CD8-positive, alpha-beta memory T cell (primary cell): ENCODE measurements around the gene NFATC2. TPM values are rescaled to one million over a fixed set of nuclear protein-coding genes. Genes with fewer than 3 reads are reported as not detected.

ENCODE experiments used
- CTCF ChIA-PET: fragments of 350-600 bp; sonication (Branson Sonifier 250); formaldehyde crosslinking; loops from one replicate; lab custom pipeline; 2021; ENCODE audit warnings: antibody characterized with exemption; lab: Charles Lee
- POLR2A ChIA-PET: fragments of 350-600 bp; sonication (Branson Sonifier 250); formaldehyde crosslinking; loops from one replicate; lab custom pipeline; 2021; ENCODE audit warnings: antibody characterized with exemption; lab: Charles Lee
- DNase-seq, 5 donors: peaks; one replicate each; pipeline versions ENCODE4 v3.0.0 to v3.0.0-alpha.2; 2020 to 2022; ENCODE audit warnings: mixed read lengths in 1 of 5
- H3K27ac ChIP-seq: one replicate; pipeline ENCODE4 v1.7.0; 2013; ENCODE audit warnings: low read depth, mild to moderate bottlenecking, low read length, moderate library complexity
- H3K27me3 ChIP-seq: 2 replicates; pipeline ENCODE4 v1.7.0; 2013; ENCODE audit warnings: low read length, mild to moderate bottlenecking; ENCODE audit not compliant: insufficient read depth, poor library complexity, severe bottlenecking
- H3K36me3 ChIP-seq: 2 replicates; pipeline ENCODE4 v1.7.0; 2013; ENCODE audit warnings: mild to moderate bottlenecking, low read length, moderate library complexity; ENCODE audit not compliant: insufficient read depth
- H3K4me1 ChIP-seq: 2 replicates; pipeline ENCODE4 v1.7.0; 2013; ENCODE audit warnings: mild to moderate bottlenecking, low read length, moderate library complexity; ENCODE audit not compliant: insufficient read depth
- H3K4me3 ChIP-seq: 2 replicates; pipeline ENCODE4 v1.7.0; 2013; ENCODE audit warnings: mild to moderate bottlenecking, low read length
- H3K9me3 ChIP-seq: 2 replicates; pipeline ENCODE4 v1.7.0; 2013; ENCODE audit warnings: mild to moderate bottlenecking, low read length
- H3K27ac Mint-ChIP-seq, 8 donors: one replicate each; pipeline ENCODE4 v1.8.0; 2020 to 2021; ENCODE audit warnings: mixed read lengths in 8 of 8, mild to moderate bottlenecking in 6 of 8, inconsistent platforms in 3 of 8, moderate library complexity in 3 of 8
- H3K27me3 Mint-ChIP-seq, 2 donors: one replicate each; pipeline ENCODE4 v1.8.0; 2020 to 2021; ENCODE audit warnings: mixed read lengths in 2 of 2, mild to moderate bottlenecking in 1 of 2, moderate library complexity in 1 of 2
- H3K36me3 Mint-ChIP-seq, 3 donors: one replicate each; pipeline ENCODE4 v1.8.0; 2020 to 2021; ENCODE audit warnings: mixed read lengths in 3 of 3, inconsistent platforms in 1 of 3, mild to moderate bottlenecking in 1 of 3
- H3K4me1 Mint-ChIP-seq, 3 donors: one replicate each; pipeline ENCODE4 v1.8.0; 2020 to 2021; ENCODE audit warnings: mixed read lengths in 3 of 3, inconsistent platforms in 1 of 3, mild to moderate bottlenecking in 1 of 3
- H3K4me3 Mint-ChIP-seq, 7 donors: one replicate each; pipeline ENCODE4 v1.8.0; 2020 to 2021; ENCODE audit warnings: mixed read lengths in 7 of 7, mild to moderate bottlenecking in 6 of 7, moderate library complexity in 4 of 7, inconsistent platforms in 2 of 7
- H3K9me3 Mint-ChIP-seq, 5 donors: one replicate each; pipeline ENCODE4 v1.8.0; 2020 to 2022; ENCODE audit warnings: mixed read lengths in 5 of 5, mild to moderate bottlenecking in 3 of 5, moderate library complexity in 2 of 5, inconsistent platforms in 1 of 5
- polyA plus RNA-seq: library from polyadenylated mRNA; unstranded; fragments of 300-500 nt; fragmentation: Illumina TruSeq; gene quantifications from one replicate; pipeline ENCODE4 v1.2.3, GENCODE V29; 2021
- total RNA-seq, 2 experiments: library from RNA; stranded (reverse); gene quantifications; one replicate each; pipeline ENCODE4 v1.2.3, GENCODE V29; 2021

Gene NFATC2
- total and polyA plus RNA-seq, 3 experiments from 2014 or later = 52.1 to 64.4 (median 63.0) TPM

- no peaks in the 10 kb centered on the region for H3K27me3 ChIP-seq
- Mint-ChIP-seq H3K9me3 (no peaks in the 10 kb centered on the region), H3K36me3 (peaks cover 10 to 91% (median 46%) of the 10 kb centered on the region in 3 donors), H3K27me3 (no peaks in the 10 kb centered on the region), H3K27ac (peak overlapping the region in 7 of 8 donors; percentile 39 to 81 (median 64)), H3K4me3 (peak overlapping the region in 2 of 7 donors; percentile 15 to 48), H3K4me1 (peaks cover 62 to 84% (median 81%) of the 10 kb centered on the region in 3 donors)
- CTCF ChIA-PET = interaction anchor here (1.0 kb wide), 2 partner anchors 28 to 46 kb away, joined by 5 read pairs; no protein-coding TSS in a partner anchor
- no peak for DNase-seq
- H3K36me3 ChIP-seq = peaks cover 45% of the 10 kb centered on the region
- H3K9me3 ChIP-seq = no peaks in the 10 kb centered on the region
- POLR2A ChIA-PET = interaction anchor here (1.2 kb wide), 1 partner anchor 31 kb away, joined by 3 read pairs; no protein-coding TSS in a partner anchor
- H3K27ac ChIP-seq = no peak overlapping the region
- no peak overlapping the region for H3K4me3 ChIP-seq
- H3K4me1 ChIP-seq = peaks cover 21% of the 10 kb centered on the region
Measured at GRCh38 chr20:51432251-51432784, 110.2 kb downstream of the NFATC2 start.

GRCh38 chr20:51431321-51431720 is 111.2 kb downstream of the NFATC2 start:
- DNase-seq = no peak
- Histone ChIP-seq H3K9me3 (no peaks in the 10 kb centered on the region), H3K4me1 (peaks cover 31% of the 10 kb centered on the region), H3K27ac (no peak overlapping the region), H3K27me3 (no peaks in the 10 kb centered on the region), H3K4me3 (no peak overlapping the region), H3K36me3 (peaks cover 45% of the 10 kb centered on the region)
- H3K27me3 Mint-ChIP-seq = no peaks in the 10 kb centered on the region
- H3K36me3 Mint-ChIP-seq = peaks cover 10 to 91% (median 52%) of the 10 kb centered on the region in 3 donors
- peaks cover 67 to 86% (median 83%) of the 10 kb centered on the region in 3 donors for H3K4me1 Mint-ChIP-seq
- H3K27ac Mint-ChIP-seq = peak overlapping the region; percentile 22 to 92 (median 82)
- POLR2A ChIA-PET = interaction anchor here (1.2 kb wide), 1 partner anchor 30 kb away, joined by 3 read pairs; no protein-coding TSS in a partner anchor
- H3K4me3 Mint-ChIP-seq = peak overlapping the region; percentile 5 to 76 (median 48)
- CTCF ChIA-PET = interaction anchor here (1.0 kb wide), 2 partner anchors 27 to 45 kb away, joined by 5 read pairs; no protein-coding TSS in a partner anchor
- no peaks in the 10 kb centered on the region for H3K9me3 Mint-ChIP-seq

DNA sequence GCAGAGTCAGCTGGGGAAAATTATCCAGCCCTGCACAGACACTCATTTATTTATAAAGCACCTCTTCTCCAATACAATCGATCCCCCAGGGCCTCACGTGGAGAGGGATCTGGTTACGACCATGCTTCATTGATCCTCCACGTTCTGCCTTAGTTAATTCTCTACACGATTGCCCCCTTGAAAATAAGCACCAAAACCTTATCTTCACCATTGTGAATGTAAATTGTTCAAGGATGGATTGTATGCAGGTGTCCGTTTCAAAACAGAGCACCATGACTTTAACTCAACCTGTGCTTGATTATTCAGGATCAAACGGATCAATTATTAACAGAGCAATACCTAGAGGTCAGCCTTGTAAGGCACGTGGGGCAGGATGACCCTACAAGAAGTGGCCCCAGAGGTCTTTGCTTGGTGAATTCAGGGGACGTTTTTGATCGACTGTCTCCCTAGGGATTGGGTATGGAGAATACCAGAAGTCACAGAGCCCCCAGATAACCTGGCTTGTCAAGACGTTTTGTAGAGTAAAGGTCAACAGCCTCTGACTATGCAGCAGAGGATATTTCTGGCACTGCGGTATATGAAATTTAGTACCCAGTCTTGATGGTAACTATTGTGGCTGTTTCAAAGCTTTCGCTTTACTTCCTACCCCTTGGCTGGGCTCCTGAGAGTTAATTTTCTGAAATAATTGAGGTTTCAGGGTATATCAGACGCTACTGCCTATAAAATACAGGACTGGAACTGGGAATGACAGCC is 112.1 kb downstream of the NFATC2 start:
- Histone ChIP-seq H3K9me3 (no peaks in the 10 kb centered on the region), H3K27me3 (no peaks in the 10 kb centered on the region), H3K36me3 (peaks cover 43% of the 10 kb centered on the region), H3K4me1 (peaks cover 40% of the 10 kb centered on the region), H3K4me3 (no peak overlapping the region), H3K27ac (no peak overlapping the region)
- ChIA-PET POLR2A (interaction anchor here (1.0 kb wide), 1 partner anchor 25 kb away, joined by 3 read pairs; no protein-coding TSS in a partner anchor), CTCF (no interaction called here)
- Mint-ChIP-seq H3K27me3 (no peaks in the 10 kb centered on the region), H3K4me1 (peaks cover 75 to 90% (median 90%) of the 10 kb centered on the region in 3 donors), H3K9me3 (no peaks in the 10 kb centered on the region), H3K4me3 (peak overlapping the region in 2 of 7 donors; percentile 3 to 8), H3K36me3 (peaks cover 10 to 90% (median 49%) of the 10 kb centered on the region in 3 donors), H3K27ac (peak overlapping the region in 5 of 8 donors; percentile 23 to 81 (median 58))
- DNase-seq = no peak

DNA sequence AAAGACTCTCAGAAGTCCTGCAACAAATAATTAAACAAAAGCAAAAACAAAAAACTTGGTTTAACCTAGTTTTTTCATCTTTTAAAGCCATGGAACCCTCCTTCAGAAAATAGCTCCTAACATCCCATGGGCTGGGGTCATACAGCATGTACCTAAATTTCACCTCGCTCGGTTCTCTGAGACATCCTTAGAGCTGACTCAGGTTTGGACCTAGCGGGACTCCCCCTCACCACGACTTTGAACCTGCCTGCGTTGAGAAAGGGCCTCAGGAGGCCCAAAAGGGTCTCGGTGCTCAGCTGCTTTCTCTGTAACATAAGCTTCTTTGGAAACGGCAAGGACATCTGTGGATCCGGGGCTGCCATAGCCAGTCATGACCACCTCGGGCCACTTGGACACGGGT is 112.8 kb downstream of the NFATC2 start:
- no peaks in the 10 kb centered on the region for H3K27me3 Mint-ChIP-seq
- DNase-seq = no peak
- no peak overlapping the region for H3K27ac ChIP-seq
- ChIA-PET POLR2A (interaction anchor here (0.6 to 1.0 kb wide), 2 partner anchors 25 to 117 kb away, joined by 3 read pairs; no protein-coding TSS in a partner anchor), CTCF (no interaction called here)
- H3K4me1 Mint-ChIP-seq = peaks cover 78 to 93% (median 91%) of the 10 kb centered on the region in 3 donors
- no peaks in the 10 kb centered on the region for H3K27me3 ChIP-seq
- peaks cover 10 to 87% (median 44%) of the 10 kb centered on the region in 3 donors for H3K36me3 Mint-ChIP-seq
- no peaks in the 10 kb centered on the region for H3K9me3 Mint-ChIP-seq
- H3K4me3 ChIP-seq = no peak overlapping the region
- peak overlapping the region in 3 of 7 donors; percentile 2 to 38 (median 13) for H3K4me3 Mint-ChIP-seq
- H3K4me1 ChIP-seq = peaks cover 47% of the 10 kb centered on the region
- no peaks in the 10 kb centered on the region for H3K9me3 ChIP-seq
- peak overlapping the region in 6 of 8 donors; percentile 33 to 86 (median 56) for H3K27ac Mint-ChIP-seq
- peaks cover 36% of the 10 kb centered on the region for H3K36me3 ChIP-seq

GRCh38 chr20:51429144-51429482 is 113.4 kb downstream of the NFATC2 start:
- peak overlapping the region in 5 of 8 donors; percentile 21 to 86 (median 81) for H3K27ac Mint-ChIP-seq
- Histone ChIP-seq H3K4me3 (no peak overlapping the region), H3K27ac (no peak overlapping the region), H3K27me3 (no peaks in the 10 kb centered on the region), H3K36me3 (peaks cover 31% of the 10 kb centered on the region), H3K9me3 (no peaks in the 10 kb centered on the region), H3K4me1 (peaks cover 53% of the 10 kb centered on the region)
- ChIA-PET POLR2A (interaction anchor here (0.6 to 1.0 kb wide), 2 partner anchors 24 to 117 kb away, joined by 3 read pairs; no protein-coding TSS in a partner anchor), CTCF (no interaction called here)
- H3K4me1 Mint-ChIP-seq = peaks cover 80 to 95% (median 93%) of the 10 kb centered on the region in 3 donors
- no peak for DNase-seq
- H3K27me3 Mint-ChIP-seq = no peaks in the 10 kb centered on the region
- no peaks in the 10 kb centered on the region for H3K9me3 Mint-ChIP-seq
- H3K36me3 Mint-ChIP-seq = peaks cover 7 to 82% (median 39%) of the 10 kb centered on the region in 3 donors
- H3K4me3 Mint-ChIP-seq = no peak overlapping the region

GRCh38 chr20:51428401-51429143 is 113.9 kb downstream of the NFATC2 start:
- no peaks in the 10 kb centered on the region for H3K27me3 ChIP-seq
- no peak overlapping the region for H3K4me3 ChIP-seq
- POLR2A ChIA-PET = interaction anchor here (0.6 kb wide), 1 partner anchor 8 kb away, joined by 9 read pairs; no protein-coding TSS in a partner anchor
- Mint-ChIP-seq H3K27ac (peak overlapping the region in 7 of 8 donors; percentile 48 to 89 (median 61)), H3K27me3 (no peaks in the 10 kb centered on the region), H3K9me3 (no peaks in the 10 kb centered on the region), H3K4me3 (no peak overlapping the region), H3K36me3 (peaks cover 7 to 84% (median 39%) of the 10 kb centered on the region in 3 donors), H3K4me1 (peaks cover 85 to 98% (median 97%) of the 10 kb centered on the region in 3 donors)
- CTCF ChIA-PET = no interaction called here
- H3K4me1 ChIP-seq = peaks cover 58% of the 10 kb centered on the region
- no peak for DNase-seq
- H3K36me3 ChIP-seq = peaks cover 26% of the 10 kb centered on the region
- H3K27ac ChIP-seq = no peak overlapping the region
- H3K9me3 ChIP-seq = no peaks in the 10 kb centered on the region

DNA sequence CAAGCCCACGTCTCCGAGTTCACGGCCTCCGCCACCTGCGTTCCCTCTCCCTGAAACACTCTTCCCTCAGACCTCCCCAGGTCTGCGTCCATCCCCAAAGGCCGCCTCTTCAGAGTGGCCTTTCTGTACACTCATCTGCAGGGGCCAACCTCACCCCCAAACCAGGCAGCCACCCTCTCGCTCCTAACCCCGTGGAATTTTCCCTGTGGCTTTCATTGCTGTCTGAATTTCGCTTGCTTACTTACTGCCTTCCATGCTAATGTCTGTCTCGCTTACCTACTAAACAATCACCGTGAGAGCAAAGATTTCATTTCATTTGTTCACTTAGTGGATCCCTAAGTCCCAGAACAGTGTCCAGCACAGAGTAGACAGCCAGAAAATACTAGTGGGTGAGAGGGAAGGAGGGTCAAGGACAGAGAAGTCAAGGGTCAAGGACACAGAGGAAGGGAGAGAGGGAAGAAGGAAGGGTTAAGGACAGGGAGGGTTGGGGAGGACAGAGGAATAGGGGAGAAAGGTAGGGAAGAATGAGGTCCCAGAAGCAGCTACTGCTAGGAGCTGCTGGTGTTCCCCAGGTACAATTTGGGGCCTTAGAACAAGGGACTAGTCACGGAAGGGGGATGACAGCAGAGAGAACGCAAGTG is 114.7 kb downstream of the NFATC2 start:
- no peaks in the 10 kb centered on the region for H3K27me3 Mint-ChIP-seq
- Histone ChIP-seq H3K27ac (no peak overlapping the region), H3K4me3 (no peak overlapping the region), H3K27me3 (no peaks in the 10 kb centered on the region), H3K4me1 (peaks cover 65% of the 10 kb centered on the region), H3K9me3 (no peaks in the 10 kb centered on the region), H3K36me3 (peaks cover 18% of the 10 kb centered on the region)
- DNase-seq = no peak
- H3K36me3 Mint-ChIP-seq = peaks cover 0 to 80% (median 32%) of the 10 kb centered on the region in 3 donors
- ChIA-PET CTCF (interaction anchor here (1.2 to 2.3 kb wide), 3 partner anchors 12 to 86 kb away, joined by 4 to 5 read pairs (median 4); no protein-coding TSS in a partner anchor), POLR2A (interaction anchor here (0.6 to 2.2 kb wide), 2 partner anchors 9 to 11 kb away, joined by 6 to 9 read pairs; no protein-coding TSS in a partner anchor)
- peak overlapping the region in 3 of 7 donors; percentile 15 to 25 (median 19) for H3K4me3 Mint-ChIP-seq
- no peaks in the 10 kb centered on the region for H3K9me3 Mint-ChIP-seq
- peaks cover 81 to 96% (median 96%) of the 10 kb centered on the region in 3 donors for H3K4me1 Mint-ChIP-seq
- H3K27ac Mint-ChIP-seq = peak overlapping the region; percentile 48 to 90 (median 62)
